ENCODE measurements around the gene LURAP1L. TPM values are rescaled to one million over a fixed set of nuclear protein-coding genes. Genes with fewer than 3 reads are reported as not detected.

Gene LURAP1L
- total RNA-seq, 1 experiment from 2014 or later: 10.6 TPM

DNA sequence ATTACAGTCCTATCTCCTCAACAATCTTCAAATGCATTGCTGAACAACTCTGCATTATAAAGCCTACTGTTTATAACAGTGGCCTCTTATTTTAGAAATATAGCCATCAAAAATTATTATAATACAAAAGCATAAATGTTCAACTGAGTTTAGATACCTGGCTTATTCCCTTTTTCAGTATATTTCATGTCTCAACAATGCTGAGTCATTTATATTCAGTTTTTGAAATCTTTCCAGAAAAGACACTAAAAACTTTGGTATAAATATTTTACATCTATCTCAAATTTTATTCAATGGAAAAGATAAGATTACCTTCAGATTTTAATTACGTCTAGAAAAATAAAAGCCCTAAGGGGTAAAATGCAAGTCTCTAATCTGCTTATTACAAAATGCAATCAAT lies 37.9 kb downstream of the LURAP1L start:
- DNase-seq (ENCODE audit: low spot score): no peak

DNA sequence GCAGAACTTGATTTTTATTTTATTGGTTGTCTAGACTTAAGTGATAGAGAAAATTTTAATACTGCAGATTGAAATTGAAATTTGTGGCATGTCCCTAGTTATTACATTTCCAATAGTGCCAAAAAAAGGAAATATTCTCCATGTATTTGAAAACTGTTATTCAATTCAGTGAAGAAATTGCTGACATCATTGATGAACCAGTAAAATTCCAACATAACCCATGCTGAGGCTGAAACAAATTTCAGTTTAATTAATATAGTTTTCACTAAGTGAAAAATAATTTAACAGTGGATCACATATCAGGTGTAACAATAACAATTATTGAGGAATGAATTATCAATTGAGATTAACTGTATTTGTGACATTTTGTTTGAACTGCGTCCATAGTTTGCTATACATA lies 38.7 kb downstream of the LURAP1L start:
- no peak for DNase-seq (ENCODE audit: low spot score)

DNA sequence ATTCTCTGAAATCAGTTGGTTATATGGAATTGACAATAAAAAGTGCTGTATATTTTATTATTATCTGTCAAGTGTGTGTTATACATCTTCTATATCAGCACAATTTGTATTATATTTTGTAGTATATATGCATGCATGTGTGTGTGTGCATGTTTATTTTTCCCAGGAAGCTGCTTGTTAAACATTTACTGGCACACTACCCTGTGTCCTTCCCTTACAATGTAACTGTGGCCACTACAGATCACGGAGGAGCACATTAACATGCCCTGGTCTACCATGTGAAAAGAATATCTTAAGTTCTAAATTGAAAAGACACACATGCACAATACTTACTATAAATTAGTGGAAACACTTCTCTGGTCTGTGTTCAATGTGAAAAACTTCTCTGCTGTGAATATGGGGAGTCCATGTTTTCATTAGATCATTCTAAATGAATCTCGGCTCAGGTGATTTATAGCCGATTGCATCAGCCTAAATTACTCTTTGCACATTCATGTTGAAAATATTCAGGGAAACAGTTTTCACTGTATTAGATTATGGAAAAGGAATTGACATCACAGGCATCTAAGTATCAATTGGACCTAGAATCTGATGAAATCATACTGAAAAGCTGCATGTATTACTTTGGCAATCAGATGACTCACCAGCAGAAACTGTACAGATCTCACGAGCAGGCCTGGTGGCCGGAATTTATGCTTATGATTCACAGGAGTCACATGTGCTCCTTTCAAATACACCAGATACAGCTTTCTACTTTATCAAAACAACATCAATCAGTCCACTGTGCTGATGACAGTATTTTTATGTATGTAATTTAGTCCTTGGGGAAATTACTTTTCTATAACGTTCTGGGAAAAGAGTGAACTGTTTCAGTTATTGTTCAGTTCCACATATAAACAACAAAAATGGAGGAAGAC lies 39.4 kb downstream of the LURAP1L start:
- peak; percentile 94 for DNase-seq (ENCODE audit: low spot score)

DNA sequence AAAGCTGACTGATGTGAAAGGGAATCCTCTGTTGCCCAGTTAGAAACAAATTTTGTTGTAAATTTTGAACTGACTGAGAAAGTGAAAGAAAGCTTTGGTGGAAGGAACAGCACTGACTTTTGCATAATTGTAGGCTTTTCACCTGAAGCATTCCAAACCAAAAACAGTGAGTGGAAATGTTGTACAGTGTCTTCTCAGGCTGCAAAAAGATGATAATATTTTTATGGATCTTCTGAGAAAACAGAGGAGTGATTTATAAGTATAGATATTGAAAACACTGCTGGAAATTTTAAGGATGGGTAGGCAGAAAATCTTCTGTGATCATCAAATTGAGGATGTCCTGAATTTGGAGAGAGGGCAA lies 40.0 kb downstream of the LURAP1L start:
- DNase-seq (ENCODE audit: low spot score): no peak

DNA sequence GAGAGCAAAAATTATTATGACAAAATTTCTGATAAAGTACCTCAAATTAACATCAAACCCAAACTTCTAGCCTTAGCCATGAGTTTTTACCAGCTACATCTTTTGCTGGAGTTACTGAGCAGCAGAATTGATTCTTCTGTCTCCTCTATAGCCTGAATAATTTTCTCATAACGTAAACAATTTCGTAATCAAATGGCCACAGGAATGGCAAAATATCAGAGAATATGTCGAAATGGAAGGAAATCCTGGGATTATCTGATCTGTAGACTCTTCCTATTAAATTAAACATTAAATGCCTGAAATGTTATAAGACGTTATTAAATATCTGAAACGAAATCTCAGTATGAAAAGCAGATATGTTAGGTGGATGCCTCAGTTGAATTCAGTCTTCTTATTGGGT lies 41.1 kb downstream of the LURAP1L start:
- no peak for DNase-seq (ENCODE audit: low spot score)

DNA sequence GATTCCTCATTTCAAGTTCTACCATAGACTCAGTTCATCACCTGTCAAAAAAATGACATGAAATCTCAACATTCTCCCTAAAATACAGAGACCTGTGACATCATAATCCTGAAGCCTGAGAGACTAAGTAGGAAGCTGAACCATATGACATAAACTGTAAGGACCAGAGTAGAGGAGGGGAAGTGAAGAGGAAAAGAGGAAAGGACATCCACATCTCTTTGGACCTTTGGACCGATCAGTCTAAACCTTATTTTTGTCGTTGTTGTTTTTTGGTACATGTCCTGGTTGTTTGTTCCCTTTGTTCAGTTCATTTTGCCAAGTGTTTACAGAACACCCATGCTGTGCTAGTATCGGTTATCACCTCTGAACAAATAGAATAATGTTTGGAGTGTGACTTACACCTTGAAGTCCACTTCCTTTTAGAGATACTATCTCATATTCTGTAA lies 41.9 kb downstream of the LURAP1L start:
- DNase-seq (ENCODE audit: low spot score): no peak

DNA sequence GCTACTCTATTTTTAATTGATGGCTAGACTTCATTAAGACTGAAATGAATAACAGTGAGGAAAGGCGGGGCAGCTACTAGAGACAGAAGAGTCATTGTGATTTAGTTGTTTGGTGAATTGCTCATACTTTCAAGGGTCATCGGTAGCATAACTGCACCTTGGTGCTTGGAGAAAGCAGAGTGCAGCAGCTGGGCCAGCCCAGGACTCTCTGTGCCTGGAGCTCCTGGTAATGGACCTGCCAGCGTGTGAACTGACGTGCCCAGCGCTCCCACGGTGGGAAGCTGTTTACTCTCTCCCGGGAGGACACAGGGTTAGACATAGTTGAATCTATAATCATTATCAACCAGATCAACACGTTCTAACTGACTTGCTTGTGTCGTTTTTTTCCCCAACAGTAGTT lies 42.9 kb downstream of the LURAP1L start:
- DNase-seq (ENCODE audit: low spot score): no peak

DNA sequence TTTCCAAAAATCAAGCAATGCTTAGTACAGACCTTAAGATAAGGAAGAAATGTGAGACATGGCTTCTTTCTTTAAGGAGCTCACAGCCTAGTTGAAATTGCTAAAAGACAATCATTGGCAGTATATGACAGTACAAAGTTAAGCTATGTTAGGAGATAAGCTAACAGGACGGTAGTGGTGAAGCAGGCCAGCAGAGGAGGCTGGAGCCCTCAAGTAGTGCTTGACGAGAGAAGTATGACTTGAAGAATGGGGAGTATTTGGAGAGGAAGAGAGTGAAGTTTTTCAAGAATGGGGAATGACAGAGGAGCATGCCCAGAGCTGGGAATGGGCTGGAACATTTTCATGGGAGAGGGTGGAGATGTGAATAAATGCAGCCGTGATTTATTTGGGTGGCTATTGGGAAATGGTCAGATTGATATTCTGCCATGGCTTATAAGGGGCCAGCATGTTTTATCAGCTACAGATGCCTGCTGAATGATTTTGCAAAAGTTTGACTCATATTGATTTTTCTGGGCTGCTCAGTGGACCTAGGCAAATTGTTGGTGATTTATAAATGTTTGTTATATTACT lies 43.7 kb downstream of the LURAP1L start:
- no peak for DNase-seq (ENCODE audit: low spot score)

DNA sequence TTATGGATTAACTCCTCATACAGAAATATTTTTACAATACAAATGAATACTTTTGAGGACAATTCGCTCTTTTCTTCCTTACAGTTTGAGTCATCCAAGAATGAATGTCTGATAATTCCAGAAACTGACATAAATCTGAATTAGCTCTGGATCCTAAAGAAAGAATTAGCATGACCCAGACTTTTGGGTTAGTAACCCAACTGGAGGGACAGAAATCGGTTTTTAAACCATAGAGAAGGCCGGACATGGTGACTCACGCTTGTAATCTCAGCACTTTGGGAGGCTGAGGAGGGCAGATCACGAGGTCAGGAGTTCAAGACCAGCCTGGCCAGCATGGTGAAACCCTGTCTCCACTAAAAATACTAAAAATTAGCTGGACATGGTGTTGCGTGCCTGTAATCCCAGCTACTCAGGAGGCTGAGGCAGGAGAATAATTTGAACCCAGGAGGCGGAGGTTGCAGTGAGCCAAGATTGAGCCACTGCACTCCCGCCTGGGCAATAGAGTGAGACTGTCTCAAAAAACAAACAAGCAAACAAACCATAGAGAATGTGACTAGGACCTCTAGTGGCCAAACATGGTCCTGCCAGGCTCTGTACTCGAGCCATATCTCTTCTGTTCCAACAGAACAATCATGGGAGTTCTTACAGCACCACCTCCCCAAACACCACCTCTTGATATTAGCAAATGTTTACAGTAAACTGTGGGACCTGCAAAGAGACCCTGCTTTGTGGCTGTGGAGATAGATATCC lies 44.8 kb downstream of the LURAP1L start:
- peak; percentile 12 for DNase-seq (ENCODE audit: low spot score)

DNA sequence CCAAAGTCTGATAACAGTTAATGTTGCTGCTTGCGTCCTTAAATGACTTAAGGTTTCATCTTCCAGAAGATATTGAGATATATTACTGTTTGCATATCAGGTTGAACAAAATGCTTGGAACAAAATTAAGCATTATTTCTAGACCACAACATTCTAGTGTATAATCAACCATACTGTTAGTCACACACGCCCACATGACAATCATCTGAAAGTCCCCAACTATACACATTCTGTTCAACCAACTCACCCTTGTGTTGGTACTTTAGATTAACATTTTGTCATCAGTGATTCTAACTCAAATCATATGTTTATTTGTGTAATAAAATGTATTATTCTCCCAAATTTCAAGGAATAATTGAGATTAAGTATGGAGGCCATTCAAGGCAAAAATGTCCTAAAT lies 47.3 kb downstream of the LURAP1L start:
- no peak for DNase-seq (ENCODE audit: low spot score)

DNA sequence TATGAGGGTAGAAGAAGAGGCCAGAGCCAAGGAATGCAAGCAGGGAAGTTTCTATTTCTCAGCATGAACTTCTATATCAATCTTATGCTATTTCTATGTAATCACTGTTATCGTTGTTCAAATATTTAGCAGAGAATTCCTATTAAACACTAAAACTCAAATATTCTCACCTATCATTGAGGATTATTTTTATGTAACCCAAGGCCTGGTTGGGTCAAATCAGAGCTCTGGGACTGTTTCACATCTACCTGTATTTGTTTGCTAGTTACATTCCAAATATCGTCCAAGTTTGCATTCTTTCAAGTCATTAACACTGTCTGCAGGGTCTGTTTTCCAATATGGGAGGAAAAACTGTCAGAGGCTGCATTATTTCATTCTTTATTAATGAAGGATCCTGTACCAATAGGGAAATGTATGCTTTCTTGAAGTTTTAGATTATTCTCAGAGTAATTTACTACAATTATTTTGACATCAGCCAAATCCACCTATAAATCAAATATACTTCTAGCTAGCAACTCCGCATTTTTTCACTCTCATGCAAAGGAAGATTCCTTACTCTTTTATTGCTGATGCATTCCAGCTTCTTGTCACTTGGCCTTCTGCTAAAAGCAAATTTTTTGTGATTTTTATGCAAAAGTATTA lies 52.2 kb downstream of the LURAP1L start:
- DNase-seq (ENCODE audit: low spot score): no peak

DNA sequence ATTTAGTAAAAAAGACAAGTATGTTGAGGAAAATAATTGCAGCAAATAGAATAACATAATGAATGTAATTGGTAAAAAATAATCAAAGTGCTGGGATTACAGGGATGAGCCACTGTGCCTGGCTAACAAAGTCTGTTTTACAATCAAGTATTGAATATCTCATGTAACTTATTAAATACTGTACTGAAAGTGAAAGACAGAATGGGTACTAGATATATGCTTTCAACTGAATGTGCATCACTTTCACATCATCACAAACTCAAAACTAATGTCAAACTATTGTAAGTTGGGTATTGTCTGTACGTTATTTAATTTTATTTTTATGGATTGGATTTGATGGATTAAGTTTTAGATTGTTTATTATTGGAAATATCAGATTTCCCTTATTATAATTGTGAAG lies 58.9 kb downstream of the LURAP1L start:
- no peak for DNase-seq (ENCODE audit: low spot score)

DNA sequence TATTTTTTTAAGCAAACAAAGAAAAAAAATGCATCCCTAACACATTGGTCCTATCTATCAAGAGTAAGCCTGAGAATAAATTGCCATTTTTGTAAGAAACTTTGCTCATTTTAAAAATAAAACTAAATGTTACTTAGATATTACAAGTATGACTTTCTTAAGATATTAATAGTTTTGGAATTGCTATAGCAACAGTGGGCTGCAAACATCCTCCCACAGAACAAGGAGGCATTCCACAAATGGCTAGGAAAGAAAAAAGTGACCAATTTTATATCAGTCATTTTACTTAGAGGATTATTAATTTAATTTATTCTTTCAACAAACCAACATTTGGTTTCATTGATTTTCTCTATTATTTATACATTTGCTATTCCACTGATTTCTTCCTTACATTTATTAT lies 63.7 kb downstream of the LURAP1L start:
- no peak for DNase-seq (ENCODE audit: low spot score)

DNA sequence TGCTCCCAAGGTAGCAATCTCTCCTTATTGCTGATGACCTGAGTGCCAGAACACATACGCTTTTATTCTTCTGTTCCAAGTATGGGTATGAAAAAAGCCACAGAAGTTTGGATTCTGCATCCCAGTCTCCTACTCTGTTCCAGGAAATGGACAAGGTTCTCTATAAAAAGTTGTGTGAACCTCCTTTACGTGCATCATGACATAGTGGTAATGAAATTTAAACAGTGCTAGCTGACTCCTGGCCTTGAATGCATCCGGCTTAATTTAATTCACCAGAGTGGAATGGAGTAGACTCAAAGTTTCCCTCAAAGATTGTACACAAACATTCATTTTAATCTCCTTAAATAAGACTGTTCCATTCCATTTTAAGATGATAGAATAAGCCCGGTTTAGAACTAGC lies 68.9 kb downstream of the LURAP1L start:
- no peak for DNase-seq (ENCODE audit: low spot score)

DNA sequence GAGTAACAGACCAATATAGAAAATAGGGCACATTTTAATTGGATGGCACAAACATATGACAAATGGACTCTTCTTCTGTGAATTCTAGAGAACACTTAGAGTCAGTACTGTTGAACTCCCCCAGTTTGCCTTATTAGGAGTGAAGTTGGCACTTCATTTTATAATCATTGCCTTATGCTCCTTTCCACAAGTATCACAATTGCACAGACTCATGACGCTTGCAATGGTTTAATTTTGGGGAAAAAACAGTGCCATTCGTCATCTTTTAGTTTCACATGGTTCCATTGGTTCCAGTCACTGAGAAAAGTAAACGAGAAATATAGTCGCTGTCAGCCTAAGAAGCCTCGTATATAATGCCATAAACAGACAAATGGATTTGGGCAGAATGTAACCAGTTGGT lies 71.2 kb downstream of the LURAP1L start:
- DNase-seq (ENCODE audit: low spot score): no peak

DNA sequence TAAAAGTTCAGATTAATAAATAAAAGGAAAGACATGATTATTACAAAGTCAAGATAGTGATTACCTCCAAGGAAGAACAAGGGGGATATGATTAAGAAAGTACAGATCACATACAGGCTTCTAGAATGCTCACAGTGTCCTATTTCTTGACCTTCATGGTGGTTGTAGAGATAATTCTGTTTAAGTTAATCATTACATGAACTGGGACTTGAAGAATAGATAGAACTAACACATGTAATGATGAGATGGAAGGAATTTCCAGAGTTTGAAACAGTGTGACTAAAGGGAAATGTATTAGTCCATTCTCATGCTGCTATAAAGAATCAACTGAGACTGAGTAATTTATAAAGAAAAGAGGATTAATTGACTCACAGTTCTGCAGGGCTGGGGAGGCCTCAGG lies 72.7 kb downstream of the LURAP1L start:
- no peak for DNase-seq (ENCODE audit: low spot score)

DNA sequence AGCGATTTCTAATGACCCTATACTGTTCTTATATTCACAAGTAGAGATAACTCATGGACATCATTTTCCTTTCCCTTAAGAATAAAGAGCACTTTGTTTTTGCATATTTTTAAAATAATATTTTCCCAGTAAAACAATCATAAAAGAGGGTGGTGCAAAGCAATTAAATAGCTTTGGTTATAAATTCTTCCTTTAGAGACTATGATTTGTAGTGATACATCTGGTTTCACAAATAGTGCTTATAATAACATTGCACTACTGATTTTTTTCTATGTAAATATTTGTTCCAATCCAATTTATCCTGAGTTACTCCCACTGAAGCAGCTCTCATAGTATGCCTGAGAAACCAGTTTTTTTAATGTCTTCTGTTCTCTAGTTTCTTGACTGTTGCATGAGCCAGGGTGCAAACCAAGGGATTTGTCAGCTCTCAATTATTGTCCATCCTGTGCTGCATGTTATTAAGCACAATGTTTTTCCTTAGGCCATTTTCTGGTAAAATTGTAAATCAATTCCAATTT lies 74.7 kb downstream of the LURAP1L start:
- DNase-seq (ENCODE audit: low spot score): no peak

DNA sequence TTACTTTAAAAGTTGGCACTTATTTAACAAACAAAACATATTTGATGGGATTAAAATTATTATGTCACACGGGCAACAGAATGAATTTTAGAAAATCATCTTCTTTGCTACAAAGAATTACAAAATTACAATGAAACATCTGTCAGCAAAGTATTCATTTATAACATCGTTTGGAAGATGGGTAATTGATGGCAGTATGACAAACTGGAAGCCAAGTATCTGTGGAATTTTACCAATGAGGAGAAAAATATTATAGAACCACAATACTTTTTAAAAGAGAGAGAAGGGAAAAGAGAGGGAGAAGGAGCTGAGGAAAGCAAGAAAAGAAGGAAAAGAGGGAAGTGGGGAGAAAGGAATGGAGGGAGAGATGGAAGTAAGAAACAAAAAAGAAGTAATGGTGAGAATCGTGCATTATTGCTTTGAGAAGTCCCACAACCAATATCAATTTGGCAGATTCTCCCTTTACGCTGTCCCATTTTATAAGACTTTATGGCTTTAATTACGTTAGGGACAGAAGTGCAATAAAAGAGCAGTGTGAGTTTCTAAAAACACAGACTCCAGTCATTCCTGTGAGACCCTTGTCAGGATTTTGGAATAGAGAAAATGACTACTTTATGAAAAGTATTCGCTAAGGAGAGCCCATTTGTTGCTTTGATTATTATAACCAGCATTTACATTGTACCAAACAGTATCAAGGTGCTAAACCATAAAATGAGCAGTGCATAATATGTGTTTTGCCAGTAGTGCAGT lies 76.7 kb downstream of the LURAP1L start:
- no peak for DNase-seq (ENCODE audit: low spot score)

DNA sequence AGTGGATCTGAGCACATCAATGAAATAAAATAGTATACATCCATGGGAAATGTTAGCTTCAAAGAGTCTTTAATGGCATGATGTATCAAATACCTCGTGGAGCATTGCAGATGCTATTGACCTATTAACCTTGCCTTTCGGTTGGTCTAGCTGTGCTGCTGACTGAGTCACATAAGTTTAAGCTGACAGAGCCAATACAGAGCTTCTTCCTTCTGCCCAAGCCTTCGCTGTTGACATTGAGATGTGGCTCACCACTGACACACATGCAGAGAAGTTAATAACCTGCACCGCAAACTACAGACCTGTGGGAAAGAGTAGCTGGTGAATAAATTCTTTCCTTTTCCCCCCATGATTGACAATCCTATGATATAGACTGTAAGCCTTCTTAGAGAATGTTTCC lies 78.2 kb downstream of the LURAP1L start:
- DNase-seq (ENCODE audit: low spot score): no peak

DNA sequence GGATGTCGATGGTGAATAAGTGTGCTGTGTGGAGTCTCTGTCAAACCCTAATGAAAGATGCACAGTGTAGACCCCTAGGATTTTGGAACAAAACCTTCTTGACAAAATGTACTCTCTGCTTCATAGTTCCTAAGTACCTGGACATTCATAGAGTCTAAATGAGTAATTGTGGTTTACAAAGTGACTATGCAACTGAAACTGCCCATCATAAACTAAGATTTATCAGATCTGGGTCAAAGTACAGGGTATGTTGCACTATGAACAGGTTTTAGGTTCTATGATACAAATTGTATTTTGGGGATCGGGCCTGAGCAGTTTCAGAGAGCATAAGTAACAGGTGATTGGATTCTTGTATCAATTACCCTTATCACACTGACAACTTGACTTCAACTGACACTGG lies 79.4 kb downstream of the LURAP1L start:
- DNase-seq (ENCODE audit: low spot score): no peak

DNA sequence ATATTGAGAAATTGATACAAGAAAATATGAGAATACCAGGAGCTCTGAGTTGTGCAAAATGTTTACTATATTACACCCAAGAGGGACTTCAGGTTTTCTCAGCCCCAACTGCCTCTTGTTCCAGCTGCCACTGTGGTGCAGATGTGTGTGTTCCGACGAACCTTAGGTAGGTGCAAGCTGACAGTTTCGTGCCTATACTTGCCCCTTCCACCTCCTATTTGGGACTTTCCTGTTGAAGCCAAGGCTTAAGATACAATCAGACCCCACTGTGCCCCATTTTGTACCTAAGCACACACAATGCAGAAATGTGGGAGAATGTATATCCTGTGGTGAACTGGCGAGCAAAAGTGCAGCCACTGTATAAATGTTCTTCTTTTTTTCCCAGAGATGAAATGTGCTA lies 80.2 kb downstream of the LURAP1L start:
- no peak for DNase-seq (ENCODE audit: low spot score)
